Panc1 (cell line): ENCODE measurements around the gene TTLL11.

ENCODE experiments used
- CTCF ChIP-seq: fragments of 450-650 bp; IDR thresholded peaks from 2 replicates; pipeline ENCODE4 v1.5.1; 2017; ENCODE audit warnings: mild to moderate bottlenecking
- POLR2AphosphoS5 ChIP-seq: IDR thresholded peaks from 2 replicates; pipeline ENCODE4 v1.6.1; 2012; ENCODE audit warnings: mild to moderate bottlenecking, low read depth, low read length, moderate library complexity
- REST ChIP-seq, 2 experiments: IDR thresholded peaks; 2 replicates each; pipeline ENCODE4 v1.6.1; 2011 to 2012; ENCODE audit warnings: low read depth in 2 of 2, control low read depth in 1 of 2, low read length in 1 of 2, mild to moderate bottlenecking in 1 of 2, moderate library complexity in 1 of 2; ENCODE audit not compliant: insufficient read depth in 1 of 2
- SIN3A ChIP-seq: IDR thresholded peaks from 2 replicates; pipeline ENCODE4 v1.6.1; 2012; ENCODE audit warnings: low read depth, mild to moderate bottlenecking, low read length, moderate library complexity, borderline replicate concordance; ENCODE audit not compliant: insufficient read depth
- TCF7L2 ChIP-seq: IDR thresholded peaks from 2 replicates; pipeline ENCODE4 v1.6.1; 2011; ENCODE audit warnings: mild to moderate bottlenecking, low read depth, low read length, inconsistent platforms

GRCh38 chr9:121776001-121776738, 316.9 kb downstream of the TTLL11 start:
- no peak for TF ChIP-seq CTCF
- TF ChIP-seq REST (IDR thresholded peaks at IDR 0.05; ENCODE audit: insufficient read depth in 1 of 2, low read depth in 2 of 2, low read length in 1 of 2): no peak
- TF ChIP-seq POLR2AphosphoS5: no peak
- no peak for TF ChIP-seq SIN3A
- no peak for TF ChIP-seq TCF7L2
